HG03565 (cell line): Measurements from ENCODE around the gene ABCD2.
"Not testable (repeated sequence)": the region's sequence is repeated elsewhere in the genome, so short reads cannot be mapped to it uniquely, and the experiment has no call there.

Experiments
- ATAC-seq: cut with Tn5 transposase; IDR thresholded peaks from one replicate; pipeline ENCODE4 v1.9.1; 2021; ENCODE audit warnings: mild to moderate bottlenecking, moderate library complexity; ENCODE audit not compliant: unreplicated experiment

Gene ABCD2

GRCh38 chr12:39541471-39541870, 78.1 kb downstream of the ABCD2 start:
- no peak for ATAC-seq

- ATAC-seq = no peak
These were observed 80.9 kb downstream of the ABCD2 start for GRCh38 chr12:39538679-39539104.

- ATAC-seq = no peak
These were observed 85.7 kb downstream of the ABCD2 start for GRCh38 chr12:39533951-39534350.

- no peak for ATAC-seq
These were observed 87.2 kb downstream of the ABCD2 start for GRCh38 chr12:39532448-39532847.

GRCh38 chr12:39526974-39527373, 92.6 kb downstream of the ABCD2 start:
- ATAC-seq = no peak

- ATAC-seq = not testable (repeated sequence)
These were observed 97.4 kb downstream of the ABCD2 start for GRCh38 chr12:39522167-39522566.

- ATAC-seq = no peak
These were observed 109.6 kb downstream of the ABCD2 start for GRCh38 chr12:39510001-39510400.

- no peak for ATAC-seq
These were observed 114.0 kb downstream of the ABCD2 start for GRCh38 chr12:39505554-39505953.

GRCh38 chr12:39505023-39505422, 114.6 kb downstream of the ABCD2 start:
- no peak for ATAC-seq

GRCh38 chr12:39503439-39503838, 116.2 kb downstream of the ABCD2 start:
- ATAC-seq = no peak

GRCh38 chr12:39502726-39503125, 116.9 kb downstream of the ABCD2 start:
- no peak for ATAC-seq
